Ureter (tissue), 1 donor: ENCODE results near the gene TMEM198. TPM values are rescaled to one million over a fixed set of nuclear protein-coding genes. Genes with fewer than 3 reads are reported as not detected.
A peak's percentile ranks its signal among the peaks of the same experiment; 100 is the strongest.

Experiments used
- DNase-seq: peaks from one replicate; pipeline ENCODE4 v3.0.0-alpha.2; 2020; ENCODE audit warnings: low spot score
- total RNA-seq: library from RNA; stranded (reverse); gene quantifications from one replicate; pipeline ENCODE4 v1.2.4, GENCODE V29; 2023
- donor health status: DM: yes; HTN: yes; CAD: no.

TMEM198 gene, protein sequence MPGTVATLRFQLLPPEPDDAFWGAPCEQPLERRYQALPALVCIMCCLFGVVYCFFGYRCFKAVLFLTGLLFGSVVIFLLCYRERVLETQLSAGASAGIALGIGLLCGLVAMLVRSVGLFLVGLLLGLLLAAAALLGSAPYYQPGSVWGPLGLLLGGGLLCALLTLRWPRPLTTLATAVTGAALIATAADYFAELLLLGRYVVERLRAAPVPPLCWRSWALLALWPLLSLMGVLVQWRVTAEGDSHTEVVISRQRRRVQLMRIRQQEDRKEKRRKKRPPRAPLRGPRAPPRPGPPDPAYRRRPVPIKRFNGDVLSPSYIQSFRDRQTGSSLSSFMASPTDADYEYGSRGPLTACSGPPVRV
- total RNA-seq = 6.0 TPM

DNA sequence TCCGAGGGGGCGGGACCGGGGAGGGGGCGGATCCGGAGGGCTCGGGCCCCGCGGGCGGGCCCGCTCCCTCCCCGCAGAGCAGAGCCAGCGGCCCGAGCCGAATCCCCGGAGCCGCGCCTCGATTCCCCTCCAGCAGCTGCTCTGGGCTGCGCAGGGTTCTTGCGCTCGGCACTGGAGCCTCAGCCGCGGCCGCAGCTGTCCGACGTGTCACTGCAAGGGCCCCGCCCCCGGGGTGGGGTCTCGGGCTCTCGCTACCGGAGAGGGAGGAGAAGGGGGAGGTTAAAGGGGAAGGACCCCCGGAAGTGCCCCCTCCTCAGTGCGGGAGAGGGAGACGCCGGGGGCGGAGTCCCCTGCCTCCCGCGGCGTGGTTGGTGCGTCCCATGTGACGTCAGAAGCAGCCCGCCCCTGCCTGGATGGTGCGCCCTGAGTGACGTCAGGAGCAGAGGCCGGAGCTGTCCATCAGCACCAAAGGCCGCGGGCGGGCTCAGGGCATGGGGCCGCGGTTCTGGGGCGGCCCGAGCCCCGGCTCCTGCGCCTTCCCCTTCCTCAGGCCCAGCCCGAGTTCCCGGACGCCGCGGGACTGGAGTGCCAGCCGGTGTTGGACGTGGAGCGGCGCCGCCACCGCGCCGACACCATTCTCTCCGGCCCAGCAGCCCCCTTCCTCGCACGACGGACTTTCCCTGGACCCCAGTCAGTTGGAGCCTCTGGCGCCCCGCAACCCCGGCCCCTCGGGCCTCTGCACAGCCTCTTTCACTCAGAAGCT is at the start of gene TMEM198, which contains the start of gene CHPF:
TMEM198 (plus strand) TSS at position 433 of the 763 bp plus-strand sequence. CDS start 700 bp downstream, outside the sequence.
CHPF (minus strand) TSS at position 214 of the 763 bp plus-strand sequence. CDS start 271 bp downstream, outside the sequence.
- peak; percentile 99 for DNase-seq

DNA sequence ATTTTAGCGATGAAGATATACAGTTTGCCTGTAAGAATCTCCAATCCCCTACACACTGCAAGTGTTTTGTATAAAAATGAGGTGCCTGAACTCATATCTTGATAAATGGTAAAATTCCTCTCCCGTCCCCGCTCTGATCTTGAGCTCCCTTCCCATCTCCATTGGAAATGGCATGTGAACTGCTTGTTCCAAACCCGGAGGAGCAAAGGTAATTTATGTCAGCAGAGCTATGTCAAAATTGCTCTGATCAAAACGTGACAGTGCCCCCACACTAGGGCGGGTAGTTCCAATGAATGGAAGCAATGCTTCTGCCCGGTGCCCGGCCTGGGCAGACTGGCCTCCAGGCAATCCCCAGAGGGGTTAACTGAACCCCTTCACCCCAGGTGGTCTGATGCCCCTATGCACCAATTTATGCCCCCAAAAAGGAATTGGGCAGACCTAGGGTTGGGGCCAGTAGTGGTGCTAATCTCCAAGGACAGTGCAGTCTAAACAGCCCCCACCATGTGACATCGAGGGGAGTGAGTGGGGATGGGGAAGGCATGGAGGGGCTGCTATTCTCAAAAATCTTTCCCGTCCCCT is 48.8 kb upstream of the TMEM198 start:
- no peak for DNase-seq

DNA sequence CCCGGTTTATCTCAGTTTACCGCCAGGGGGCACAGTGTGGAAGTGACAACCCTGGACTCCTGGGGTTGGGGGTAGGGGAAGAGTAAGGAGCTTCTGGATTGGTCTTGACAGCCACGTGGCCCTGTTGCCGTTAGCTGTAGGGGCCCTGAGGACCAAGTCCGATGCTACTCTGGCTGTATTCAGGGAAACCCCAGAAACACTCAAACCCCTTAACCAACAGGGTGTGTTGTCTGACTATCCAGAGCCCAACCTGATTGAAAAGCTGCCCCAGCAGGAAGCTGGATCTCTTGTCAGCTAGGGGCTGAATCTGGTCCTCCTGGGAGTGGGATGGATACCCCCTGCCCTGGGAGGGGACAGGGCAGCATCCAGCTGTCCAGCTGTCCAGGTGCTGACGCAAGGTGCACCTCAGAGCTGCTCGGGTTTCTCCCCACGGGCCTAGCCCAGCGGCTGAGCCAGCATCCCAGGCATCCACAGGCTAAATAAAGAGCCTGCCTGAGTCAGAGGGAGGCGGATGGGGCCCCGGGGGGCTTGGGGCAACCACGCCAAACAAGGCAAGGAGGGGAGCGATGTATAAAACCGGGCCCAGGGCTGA is 48.2 kb upstream of the TMEM198 start:
- no peak for DNase-seq

DNA sequence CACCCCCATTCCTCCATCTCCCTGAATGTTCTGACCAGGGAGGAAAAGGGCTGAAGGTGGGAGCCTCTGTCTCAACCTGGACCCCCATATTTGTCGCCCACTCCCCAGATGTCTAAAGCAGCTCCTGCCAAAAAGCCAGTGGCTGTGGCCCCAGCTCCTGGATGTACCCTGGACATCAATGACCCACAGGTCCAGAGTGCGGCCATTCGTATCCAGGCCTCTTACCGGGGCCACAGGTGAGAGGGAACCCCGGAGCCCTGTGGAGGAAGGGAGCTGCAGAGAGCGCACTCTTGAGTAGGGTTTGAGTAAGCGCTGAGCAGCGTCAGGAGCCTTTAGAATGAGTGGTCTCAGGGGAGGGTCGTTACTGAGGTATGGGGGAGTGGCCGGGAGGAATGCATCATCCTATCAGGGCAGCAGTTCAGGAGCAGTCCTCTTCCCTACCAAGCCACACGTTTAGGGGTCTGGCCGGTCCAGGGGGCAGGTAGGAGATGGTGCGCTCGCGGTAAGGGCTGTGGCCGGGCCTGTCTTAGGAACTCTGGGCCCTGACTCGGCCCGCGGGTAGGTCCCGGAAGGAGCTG is 47.5 kb upstream of the TMEM198 start:
- DNase-seq = no peak

DNA sequence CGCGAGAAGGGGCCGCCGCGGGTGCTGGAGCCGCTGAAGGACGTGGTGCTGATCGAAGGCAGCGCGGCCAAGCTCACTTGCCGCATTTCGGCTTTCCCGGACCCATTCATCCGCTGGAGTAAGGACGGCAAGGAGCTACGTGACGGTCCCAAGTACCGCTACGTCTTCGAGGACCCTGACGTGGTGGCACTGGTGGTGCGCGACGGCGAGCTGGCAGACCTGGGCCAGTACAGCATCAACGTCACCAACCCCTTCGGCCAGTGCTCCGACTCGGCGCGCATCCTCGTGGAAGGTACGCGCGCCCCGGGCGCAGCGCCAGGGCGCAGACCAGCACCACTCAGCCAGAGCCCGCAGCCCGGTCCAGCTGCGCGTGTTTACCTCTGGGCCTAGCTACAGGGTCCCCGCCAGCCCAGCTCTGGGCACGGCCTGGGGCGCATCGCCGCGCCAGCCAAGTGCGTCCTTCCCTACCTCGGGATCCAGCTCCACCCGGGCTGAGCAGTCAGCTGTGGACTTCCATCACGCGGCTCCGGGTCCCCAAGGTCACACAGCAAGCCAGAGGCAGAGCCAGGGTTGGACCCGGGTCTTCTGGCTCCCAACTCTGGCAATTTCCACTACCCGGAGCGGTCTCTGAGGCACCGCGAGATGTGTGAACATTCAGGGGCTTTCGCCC is 46.9 kb upstream of the TMEM198 start:
- DNase-seq = no peak

DNA sequence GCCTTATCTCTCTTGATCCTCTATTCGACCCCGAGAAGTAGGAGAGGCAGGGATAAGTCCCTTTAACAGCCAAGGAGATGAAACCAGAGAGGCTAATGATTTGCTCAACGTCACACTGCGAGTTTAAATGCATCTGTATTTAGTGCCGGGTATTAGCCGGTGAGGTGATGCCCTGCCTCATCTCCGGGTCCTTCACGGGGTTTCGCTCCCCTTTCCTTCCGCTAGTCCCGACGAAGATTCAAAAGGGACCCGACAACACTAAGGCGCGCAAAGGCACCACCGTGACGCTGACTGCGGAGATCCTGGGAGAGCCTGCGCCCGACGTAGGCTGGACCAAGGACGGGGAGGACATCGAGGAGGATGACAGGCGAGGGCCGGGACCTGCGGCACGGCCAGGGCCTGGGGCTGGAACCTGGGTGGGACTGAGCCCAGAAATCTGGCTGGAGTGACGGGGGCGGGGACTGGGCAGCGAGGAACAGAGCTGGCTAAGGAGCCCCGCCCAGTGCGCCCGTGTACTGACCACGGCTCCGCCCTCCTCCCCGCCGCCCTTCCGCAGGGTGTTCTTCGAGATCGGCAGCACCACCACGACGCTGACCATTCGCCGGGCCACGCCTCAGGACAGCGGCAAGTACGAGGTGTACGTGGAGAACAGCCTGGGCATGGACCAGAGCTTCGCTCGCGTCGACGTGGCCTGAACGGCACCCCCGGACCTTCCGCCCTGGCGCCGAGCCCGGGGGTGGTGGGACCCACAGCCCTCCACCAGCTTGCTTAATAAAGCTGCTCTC is 46.1 kb upstream of the TMEM198 start:
- peak; percentile 91 for DNase-seq

DNA sequence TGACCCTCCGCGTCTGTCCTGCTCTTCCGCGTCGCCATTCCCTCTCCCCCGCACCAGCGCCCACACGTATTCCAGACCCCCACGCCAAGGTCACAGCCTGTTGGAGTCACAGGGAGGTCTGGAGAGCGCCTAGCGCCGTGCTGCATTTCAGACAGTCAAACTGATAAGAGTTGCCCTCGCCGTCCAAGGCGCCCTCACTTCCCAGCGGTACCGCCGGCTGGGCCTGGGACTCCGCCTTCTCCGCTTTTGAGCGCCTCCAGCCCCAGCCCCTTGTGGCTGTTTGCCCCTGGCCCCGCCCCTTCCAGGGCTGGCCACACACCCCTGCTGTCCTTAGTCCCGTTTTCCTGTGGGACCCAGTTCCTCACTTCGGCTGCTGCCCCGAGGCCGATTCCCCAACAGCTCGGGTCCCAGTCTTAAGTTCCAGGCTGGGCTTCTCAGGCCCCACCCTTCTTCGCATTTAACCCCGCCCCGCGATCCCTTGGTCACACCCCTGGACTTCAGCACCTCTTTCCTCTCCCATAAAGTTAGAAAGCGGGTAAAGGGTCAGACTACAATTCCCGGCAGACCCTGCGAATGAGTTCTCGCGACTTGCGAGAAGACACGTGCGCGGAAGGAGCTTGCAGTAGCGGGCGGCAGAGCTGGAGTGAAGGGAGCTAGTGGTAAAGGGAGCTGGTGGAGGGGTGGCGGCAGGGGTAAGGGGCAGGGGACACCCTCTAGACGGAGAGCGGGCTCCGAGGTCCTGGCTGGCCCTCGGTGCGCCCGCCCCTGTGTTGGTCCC is 45.4 kb upstream of the TMEM198 start, which contains the start of gene GMPPA:
GMPPA (plus strand) TSS at position 612 of the 778 bp plus-strand sequence. CDS start 1,085 bp downstream, outside the sequence.
- DNase-seq = peak; percentile 97

DNA sequence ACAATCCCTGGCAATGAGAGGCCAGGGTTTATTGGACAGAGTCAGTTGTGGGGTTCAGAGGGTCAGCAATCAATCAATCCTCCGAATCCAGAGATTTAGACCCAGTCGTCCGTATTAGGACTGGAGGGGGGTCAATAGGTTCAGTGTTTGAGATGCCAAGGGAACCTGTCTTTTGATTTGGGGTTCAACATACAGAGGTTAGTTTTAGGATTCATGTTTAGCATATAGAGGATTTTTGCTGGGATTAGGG is 44.8 kb upstream of the TMEM198 start:
- no peak for DNase-seq

DNA sequence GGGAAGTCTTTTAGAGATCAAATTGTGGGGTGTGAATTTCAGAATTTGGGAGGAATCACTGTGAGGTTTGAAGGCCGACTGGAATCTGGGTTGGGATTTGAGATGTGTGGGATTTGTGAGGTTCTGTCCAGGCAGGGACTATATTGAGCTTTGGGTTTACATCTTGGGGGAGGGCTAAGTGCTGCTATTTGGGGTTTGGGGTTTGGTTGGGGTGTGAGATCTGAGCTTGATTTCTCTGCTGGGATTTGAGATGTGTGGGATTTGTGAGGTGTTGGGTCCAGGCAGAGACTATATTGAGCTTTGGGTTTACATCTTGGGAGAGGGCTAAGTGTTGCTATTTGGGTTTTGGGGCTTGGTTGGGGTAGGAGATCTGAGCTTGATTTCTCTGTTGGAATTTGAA is 44.3 kb upstream of the TMEM198 start:
- no peak for DNase-seq

DNA sequence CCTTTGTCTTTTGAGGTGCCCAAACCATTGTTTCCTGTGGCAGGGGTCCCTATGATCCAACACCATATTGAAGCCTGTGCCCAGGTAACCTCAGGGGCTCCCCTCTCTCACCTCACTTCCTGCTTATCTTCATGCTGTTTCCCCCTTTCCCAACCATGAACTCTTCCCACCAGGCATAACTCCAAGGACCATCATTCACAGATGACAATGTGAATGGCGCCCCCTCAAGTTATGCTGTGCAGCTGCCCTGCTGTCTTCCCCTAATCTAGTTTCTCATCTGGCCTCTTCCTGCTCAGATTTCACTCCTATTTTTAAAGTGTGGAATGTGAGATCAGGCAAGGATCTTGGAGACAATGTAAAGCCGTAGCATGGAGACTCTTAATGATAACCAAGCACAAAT is 43.7 kb upstream of the TMEM198 start:
- no peak for DNase-seq

DNA sequence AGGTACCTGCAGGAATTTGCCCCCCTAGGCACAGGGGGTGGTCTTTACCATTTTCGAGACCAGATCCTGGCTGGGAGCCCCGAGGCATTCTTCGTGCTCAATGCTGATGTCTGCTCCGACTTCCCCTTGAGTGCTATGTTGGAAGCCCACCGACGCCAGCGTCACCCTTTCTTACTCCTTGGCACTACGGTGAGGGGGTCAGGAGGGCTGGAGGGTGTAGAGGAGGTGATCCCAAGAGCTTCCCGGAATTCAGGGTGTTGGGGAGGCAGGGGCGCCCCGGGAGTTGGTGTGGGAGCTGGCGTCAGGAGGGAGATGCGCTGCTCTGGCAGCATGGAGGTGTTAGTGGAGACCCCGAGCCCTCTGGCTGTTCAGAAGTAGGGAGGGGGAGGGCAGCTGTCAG is 42.0 kb upstream of the TMEM198 start:
- no peak for DNase-seq

DNA sequence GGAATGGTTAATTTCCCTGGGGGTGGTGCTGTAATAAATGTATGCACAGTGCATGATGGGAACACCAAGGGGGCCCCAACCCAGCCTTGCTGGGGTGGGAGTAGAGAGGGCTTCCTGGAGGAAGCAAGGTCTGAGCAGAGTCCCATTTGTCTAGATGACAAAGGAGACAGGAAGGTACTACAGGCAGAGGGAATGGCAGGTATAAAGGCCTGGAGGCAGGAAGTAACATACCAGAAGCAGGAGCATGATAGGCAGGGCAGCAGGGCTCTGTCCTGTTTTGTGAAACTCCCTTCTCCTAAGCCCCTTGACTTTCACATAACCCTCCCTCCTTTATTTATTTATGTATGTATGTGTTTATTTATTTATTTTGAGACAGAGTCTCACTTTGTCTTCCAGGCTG is 41.2 kb upstream of the TMEM198 start:
- no peak for DNase-seq

DNA sequence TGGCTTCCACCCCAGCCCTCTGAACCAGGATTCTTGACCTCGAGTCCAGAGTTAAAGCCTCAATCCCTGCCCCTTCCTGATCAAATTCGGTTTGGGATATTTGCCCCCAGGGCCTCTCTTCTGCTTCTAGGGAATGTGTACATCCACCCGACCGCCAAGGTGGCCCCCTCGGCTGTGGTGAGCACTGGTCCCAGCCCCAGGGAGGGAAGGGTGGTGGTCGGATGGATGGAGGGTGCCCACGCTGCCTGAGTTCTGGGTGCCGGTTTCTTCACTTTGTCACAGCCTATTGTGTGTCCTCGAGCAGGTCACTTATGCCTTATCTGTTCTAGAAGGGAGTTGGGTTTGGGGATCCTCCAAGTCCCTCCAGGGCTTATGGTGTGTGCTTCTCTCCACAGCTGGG is 38.2 kb upstream of the TMEM198 start:
- DNase-seq = no peak

DNA sequence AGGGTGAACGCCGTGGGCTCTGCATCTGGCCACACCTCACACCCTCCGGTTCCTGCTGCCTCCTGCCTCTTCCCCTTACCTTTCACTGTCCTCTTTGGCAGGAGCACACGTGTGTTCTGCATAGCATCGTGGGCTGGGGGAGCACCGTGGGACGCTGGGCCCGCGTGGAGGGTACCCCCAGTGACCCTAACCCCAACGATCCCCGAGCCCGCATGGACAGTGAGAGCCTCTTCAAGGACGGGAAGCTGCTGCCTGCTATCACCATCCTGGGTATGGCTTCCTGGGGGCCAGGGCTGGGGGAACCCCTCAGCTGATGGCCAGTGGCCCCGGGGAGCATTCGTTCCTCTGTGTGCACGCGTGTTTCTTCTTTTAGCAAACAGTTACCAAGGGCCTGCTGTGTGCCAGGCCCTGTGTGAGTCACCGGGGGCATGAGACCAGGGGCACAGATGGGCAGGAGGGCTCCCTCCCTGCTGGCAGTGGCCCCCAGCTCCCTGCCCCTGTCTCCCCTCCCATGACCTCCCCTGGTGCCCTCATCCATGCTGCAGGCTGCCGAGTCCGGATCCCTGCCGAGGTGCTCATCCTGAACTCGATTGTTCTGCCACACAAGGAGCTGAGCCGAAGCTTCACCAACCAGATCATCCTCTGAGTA is 37.6 kb upstream of the TMEM198 start:
- DNase-seq = no peak

DNA sequence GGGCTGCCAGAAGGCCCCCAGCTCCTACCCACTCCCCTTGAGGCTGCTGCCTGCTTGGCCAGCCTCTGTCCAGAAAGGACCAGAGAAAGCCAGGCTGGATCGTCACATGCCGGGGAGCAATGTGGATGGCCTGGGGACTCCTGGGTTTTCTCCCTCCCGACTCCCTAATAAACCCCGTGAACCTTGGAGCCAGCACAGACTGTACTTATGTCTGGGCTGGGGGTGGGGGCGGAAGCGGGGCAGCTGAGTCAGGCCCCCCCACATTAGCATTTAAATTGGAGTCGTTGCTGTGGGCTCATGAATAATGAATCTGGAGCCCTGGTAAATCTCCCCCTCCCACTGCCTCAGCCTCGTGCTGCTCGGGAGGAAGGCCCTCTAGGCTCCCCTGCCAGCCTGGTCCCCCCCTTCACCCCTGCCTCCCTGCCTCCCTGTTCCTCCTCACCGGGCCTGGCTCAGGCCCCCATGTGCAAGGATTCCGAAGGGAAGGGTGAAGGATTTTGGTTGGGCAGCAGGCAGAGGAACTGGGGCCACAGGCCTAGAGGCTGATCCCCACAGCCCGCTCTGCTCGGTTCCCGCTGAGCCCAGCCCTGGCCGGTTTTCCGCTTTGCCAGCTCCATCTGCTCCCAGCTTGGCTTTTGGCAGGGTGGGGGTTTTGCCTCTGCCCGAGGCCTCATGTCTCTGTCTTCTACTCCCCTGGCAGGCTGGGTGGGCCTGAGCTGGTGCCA is 36.9 kb upstream of the TMEM198 start:
- no peak for DNase-seq

DNA sequence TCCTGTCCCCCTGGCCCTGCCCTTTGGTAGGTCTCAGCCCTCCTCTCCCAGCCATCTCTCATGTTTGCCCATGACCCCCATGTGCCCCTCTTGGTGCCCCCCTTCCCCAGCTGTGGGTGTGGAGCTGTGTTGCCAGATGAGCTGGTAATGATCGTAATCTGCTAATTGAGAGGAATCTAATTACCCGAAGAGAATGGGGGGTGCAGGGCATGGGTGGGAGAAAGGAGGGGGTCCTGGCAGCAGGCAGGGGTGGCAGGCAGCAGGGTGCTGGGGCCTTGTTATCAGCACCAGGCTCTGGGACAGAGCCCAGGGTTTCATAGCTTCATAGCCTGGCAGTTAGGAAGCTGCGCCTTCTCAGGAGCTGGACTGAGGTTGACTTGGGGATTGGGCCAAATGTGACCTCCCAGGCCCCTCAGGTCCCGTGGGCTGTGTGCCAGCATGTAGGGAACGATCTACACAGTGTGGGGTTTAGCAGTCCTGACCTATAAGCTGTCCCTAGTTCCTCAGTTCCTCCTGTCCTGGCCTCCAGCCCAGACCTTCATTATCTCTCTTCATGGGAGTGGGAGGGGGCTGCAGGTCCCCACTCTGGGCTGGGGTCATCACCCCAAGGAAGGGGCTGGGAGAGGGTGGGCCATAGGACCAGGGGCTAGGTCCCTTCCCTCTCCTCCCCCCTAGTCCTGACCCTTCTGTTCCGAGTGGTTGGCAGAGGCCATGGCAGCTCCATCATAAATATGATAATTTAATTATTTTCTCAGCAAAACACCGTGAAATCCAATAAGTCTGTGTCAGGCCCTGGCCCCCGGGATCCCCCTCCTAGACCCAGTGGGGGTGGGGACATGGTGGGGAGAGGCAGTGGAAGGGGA is 36.0 kb upstream of the TMEM198 start:
- no peak for DNase-seq

DNA sequence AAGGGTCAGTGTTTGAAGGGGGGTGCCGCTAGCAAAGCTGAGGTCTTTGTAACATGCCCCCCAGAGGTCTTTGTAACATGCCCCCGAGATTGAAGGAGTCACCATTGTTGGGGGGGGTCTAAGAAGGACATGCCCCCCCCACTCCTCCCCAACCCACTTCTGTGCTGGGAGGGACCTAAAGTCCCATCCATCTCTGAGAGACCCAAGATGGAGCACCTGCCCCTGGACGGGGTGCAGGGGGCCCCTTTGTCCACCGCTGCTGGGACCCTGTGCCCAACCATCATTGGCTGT is 35.4 kb upstream of the TMEM198 start:
- DNase-seq = no peak
